ENCODE measurements around the gene RGR. TPM values are rescaled to one million over a fixed set of nuclear protein-coding genes. Genes with fewer than 3 reads are reported as not detected.

The RGR gene
- total RNA-seq, 6 experiments from 2014 or later: not detected

DNA sequence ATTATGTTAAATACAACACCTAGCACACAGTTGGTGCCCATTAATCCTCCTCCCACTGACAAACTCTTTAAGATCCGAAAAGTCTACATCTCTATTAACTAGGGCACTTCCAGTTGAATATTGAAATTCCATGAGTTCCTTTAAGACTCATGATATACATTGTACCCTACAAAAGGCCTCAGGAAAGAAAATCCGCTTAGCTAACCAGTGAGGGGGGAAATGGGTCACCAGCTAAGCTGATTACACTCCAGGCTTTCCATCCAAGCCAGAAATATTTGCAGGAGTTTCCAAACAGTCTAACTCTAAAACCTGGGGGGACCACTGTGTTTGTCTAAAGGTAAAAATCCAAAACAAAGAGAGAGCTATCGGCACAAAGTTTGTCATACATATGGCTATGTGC lies 18.2 kb upstream of the RGR start:
- no peaks in the 10 kb centered on the region for H3K36me3 ChIP-seq
- H3K27me3 ChIP-seq: no peaks in the 10 kb centered on the region
- H3K9me3 ChIP-seq: no peaks in the 10 kb centered on the region
- ATAC-seq: no peak
- no peak overlapping the region for H3K27ac ChIP-seq
- no peak overlapping the region for H3K4me3 ChIP-seq
- DNase-seq: no peak
- intact Hi-C loops (cut with DNase I): no loop called here
- H3K4me1 ChIP-seq: no peaks in the 10 kb centered on the region
- TF ChIP-seq, protein P1, sequence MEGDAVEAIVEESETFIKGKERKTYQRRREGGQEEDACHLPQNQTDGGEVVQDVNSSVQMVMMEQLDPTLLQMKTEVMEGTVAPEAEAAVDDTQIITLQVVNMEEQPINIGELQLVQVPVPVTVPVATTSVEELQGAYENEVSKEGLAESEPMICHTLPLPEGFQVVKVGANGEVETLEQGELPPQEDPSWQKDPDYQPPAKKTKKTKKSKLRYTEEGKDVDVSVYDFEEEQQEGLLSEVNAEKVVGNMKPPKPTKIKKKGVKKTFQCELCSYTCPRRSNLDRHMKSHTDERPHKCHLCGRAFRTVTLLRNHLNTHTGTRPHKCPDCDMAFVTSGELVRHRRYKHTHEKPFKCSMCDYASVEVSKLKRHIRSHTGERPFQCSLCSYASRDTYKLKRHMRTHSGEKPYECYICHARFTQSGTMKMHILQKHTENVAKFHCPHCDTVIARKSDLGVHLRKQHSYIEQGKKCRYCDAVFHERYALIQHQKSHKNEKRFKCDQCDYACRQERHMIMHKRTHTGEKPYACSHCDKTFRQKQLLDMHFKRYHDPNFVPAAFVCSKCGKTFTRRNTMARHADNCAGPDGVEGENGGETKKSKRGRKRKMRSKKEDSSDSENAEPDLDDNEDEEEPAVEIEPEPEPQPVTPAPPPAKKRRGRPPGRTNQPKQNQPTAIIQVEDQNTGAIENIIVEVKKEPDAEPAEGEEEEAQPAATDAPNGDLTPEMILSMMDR (IDR thresholded peaks at IDR 0.05): no peak
- no peak for TF ChIP-seq POLR2A (IDR thresholded peaks at IDR 0.05)
- WGBS (ENCODE audit: insufficient coverage, low coverage, low lambda C conversion rate, missing lambda C conversion rate): 51% methylated on average over 3 of the region's 3 CpGs

DNA sequence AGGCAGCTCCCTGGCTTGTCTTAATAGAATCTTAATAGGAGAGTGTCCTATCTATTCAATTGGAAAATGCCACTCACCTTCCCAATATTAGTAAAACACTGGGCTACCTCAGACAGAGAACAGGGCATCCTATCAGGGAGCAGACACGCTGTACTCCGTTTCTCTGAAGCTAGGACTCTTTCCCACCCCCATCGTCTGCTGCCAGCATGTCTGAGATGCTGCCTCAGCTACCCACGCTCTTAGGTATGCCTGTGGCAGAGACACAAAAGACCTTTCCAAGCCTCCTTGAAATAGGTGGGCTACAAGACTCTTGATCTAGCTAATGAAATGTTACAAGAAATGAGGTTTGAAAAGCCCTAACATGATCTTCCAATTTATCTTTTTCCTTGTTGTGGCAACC lies 17.0 kb upstream of the RGR start:
- intact Hi-C loops (cut with DNase I): no loop called here
- DNase-seq: no peak
- WGBS (ENCODE audit: insufficient coverage, low coverage, low lambda C conversion rate, missing lambda C conversion rate): 53% methylated on average over 4 of the region's 4 CpGs

GRCh38 chr10:84230359-84230758 lies 14.5 kb upstream of the RGR start:
- Histone ChIP-seq H3K4me1 (no peaks in the 10 kb centered on the region), H3K27me3 (no peaks in the 10 kb centered on the region), H3K36me3 (no peaks in the 10 kb centered on the region), H3K4me3 (no peak overlapping the region), H3K9me3 (no peaks in the 10 kb centered on the region), H3K27ac (no peak overlapping the region)
- WGBS (ENCODE audit: insufficient coverage, low coverage, low lambda C conversion rate, missing lambda C conversion rate): 45% methylated on average over 1 of the region's 1 CpG
- DNase-seq: no peak
- TF ChIP-seq POLR2A (IDR thresholded peaks at IDR 0.05): no peak
- TF ChIP-seq, protein P1 (IDR thresholded peaks at IDR 0.05): no peak
- intact Hi-C loops (cut with DNase I): no loop called here
- no peak for ATAC-seq

More for the DNA sequence above, 17.0 kb upstream of the RGR start:
- Histone ChIP-seq H3K4me3 (no peak overlapping the region), H3K4me1 (no peaks in the 10 kb centered on the region), H3K27ac (no peak overlapping the region), H3K36me3 (no peaks in the 10 kb centered on the region), H3K27me3 (no peaks in the 10 kb centered on the region), H3K9me3 (no peaks in the 10 kb centered on the region)
- TF ChIP-seq, protein P1 (IDR thresholded peaks at IDR 0.05): no peak
- ATAC-seq: no peak

- TF ChIP-seq, protein P1 (IDR thresholded peaks at IDR 0.05): no peak
- TF ChIP-seq POLR2A (IDR thresholded peaks at IDR 0.05): no peak
- Histone ChIP-seq H3K27ac (no peak overlapping the region), H3K9me3 (no peaks in the 10 kb centered on the region), H3K27me3 (no peaks in the 10 kb centered on the region), H3K36me3 (no peaks in the 10 kb centered on the region), H3K4me3 (no peak overlapping the region), H3K4me1 (no peaks in the 10 kb centered on the region)
- no peak for DNase-seq
- intact Hi-C loops (cut with DNase I): no loop called here
- 40% methylated on average over 2 of the region's 10 CpGs for WGBS (ENCODE audit: insufficient coverage, low coverage, low lambda C conversion rate, missing lambda C conversion rate)
- ATAC-seq: no peak
These were observed 12.5 kb upstream of the RGR start for GRCh38 chr10:84232376-84232775.

- Histone ChIP-seq H3K27ac (no peak overlapping the region), H3K27me3 (no peaks in the 10 kb centered on the region), H3K4me3 (no peak overlapping the region), H3K36me3 (no peaks in the 10 kb centered on the region), H3K9me3 (no peaks in the 10 kb centered on the region), H3K4me1 (no peaks in the 10 kb centered on the region)
- no peak for TF ChIP-seq POLR2A (IDR thresholded peaks at IDR 0.05)
- intact Hi-C loops (cut with DNase I): no loop called here
- DNase-seq (no peak), ATAC-seq (no peak)
- 33% methylated on average over 1 of the region's 4 CpGs for WGBS (ENCODE audit: insufficient coverage, low coverage, low lambda C conversion rate, missing lambda C conversion rate)
These were observed 10.9 kb upstream of the RGR start for GRCh38 chr10:84233940-84234339.
